ENCODE results near the gene LYSMD4.

Gene LYSMD4

DNA sequence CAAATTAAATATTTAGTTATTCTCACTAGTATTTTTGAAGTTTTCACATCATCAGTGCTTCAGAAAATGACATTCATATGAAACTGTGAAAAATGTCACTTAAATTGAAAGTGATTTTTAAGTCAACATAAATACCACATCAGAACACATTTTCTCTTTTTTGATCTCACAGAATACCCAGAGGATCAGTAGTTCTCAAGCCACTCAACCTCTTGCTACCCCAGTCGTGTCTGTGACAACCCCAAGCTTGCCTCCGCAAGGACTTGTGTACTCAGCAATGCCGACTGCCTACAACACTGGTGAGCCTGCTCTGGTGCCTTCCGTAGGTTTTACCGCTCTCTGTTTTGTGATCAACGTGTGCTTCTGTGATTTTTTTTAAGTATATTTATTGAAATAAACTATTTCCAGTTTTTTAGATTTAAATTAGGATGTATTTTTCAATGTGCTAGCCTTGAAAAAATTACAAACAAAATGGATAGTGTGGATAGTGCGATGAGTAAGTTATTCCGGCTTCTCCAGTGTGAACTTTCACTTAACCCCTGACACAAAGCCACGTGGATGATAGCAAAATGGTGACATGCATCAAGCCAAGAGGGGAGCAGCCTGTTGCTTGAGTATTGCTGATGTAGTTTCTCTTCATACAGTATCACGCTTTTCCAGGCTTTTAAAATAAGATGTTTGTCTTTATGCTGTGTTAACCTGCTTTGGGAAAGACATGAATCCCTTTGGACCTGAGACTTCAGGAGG is 26.5 kb downstream of the LYSMD4 start:
- no peak for DNase-seq (ENCODE audit: low read depth in 2 of 2)

DNA sequence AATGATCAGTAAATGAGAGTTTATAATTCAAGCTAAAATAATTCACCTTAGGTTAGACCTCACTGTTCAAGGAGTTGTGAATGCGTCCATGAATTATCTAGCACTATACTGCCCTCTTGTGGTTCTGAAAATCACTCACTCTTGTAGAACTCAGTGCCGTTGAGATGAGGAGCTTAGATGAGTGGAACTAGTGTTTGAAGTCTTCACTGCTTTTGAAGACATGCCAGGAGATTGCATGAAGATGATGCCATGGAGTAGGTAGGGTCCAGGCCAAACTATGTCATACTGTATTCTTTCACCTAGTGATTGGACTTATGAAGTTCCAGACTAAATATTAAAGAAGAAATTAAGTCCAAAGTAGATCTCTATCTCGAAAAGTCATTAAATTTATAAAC is 28.8 kb downstream of the LYSMD4 start:
- DNase-seq (ENCODE audit: low read depth in 2 of 2) = no peak

- DNase-seq (ENCODE audit: low read depth in 2 of 2) = no peak
These were observed 29.4 kb downstream of the LYSMD4 start for GRCh38 chr15:99703603-99704443.

DNA sequence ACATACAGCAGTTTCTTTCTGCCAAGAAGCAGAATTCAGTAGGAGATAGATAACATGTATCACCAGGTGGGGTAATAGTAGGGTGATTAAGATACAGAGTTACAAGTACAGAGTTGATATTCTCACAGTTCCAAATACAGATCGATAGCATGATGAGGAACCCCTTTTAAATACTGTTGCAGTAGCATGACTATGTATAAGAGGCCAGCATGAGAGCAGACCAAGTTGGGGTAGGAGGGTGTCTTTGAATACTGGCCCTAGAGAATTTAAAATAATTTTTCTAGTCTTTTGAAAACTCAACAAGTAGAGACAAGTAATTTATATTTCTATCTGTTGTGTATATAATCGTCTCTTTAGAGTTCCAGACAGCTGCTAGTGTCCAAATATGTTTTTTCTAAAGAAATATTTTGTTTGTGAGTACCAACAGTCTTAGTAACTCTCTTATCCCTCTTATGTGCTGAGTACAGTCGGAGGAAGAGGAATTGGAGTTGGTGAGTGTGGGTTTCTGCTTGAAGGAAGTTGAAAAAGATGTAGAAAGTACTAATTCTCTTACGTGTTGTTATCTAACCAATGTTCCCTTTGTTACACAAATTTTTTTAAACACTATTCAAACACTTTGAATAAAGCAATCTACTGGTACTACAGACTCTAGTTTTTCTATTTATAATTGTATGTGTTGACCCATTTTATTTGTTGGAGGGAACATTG is 30.2 kb downstream of the LYSMD4 start:
- DNase-seq (ENCODE audit: low read depth in 2 of 2) = no peak

DNA sequence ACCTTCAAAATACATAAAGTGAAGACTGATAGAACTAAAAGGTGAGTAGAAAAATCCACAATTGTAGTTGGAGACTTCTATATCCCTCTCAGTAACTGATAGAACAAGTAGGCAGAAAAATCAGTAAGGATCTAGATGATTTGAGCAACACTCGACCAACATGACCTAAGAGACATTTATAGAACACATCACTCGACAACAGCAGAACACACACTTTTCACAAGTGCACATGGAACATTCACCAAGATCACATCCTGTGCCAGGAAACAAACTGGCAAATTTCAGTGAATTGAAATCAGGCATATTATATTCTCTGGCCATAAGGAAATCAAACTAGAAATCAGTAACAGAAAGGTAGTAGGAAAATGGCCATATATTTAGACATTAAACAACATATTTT is 37.1 kb downstream of the LYSMD4 start:
- no peak for DNase-seq (ENCODE audit: low read depth in 2 of 2)

DNA sequence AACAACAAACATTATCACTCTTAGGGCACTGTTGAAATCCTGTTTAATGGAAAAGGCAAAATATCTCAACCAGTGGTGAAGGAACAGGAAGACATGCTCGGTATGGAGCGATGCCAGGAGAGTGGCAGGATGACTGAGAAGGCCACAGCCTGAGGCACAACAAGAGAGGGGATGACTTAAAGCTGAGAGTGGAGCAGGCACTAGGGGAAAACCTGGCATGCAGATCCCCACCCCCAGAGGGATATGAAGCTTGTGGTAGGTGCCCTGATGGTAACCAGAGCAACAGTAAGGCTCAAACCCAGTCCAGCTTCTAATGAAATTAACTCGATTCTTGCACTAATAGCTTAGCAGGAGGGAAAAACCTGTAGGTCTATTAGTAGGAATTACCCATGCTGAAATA is 40.4 kb downstream of the LYSMD4 start:
- DNase-seq (ENCODE audit: low read depth in 2 of 2) = no peak

- DNase-seq (ENCODE audit: low read depth in 2 of 2) = no peak
These were observed 46.9 kb downstream of the LYSMD4 start for GRCh38 chr15:99686290-99686689.

- no peak for DNase-seq (ENCODE audit: low read depth in 2 of 2)
These were observed 50.1 kb downstream of the LYSMD4 start for GRCh38 chr15:99683000-99683670.

DNA sequence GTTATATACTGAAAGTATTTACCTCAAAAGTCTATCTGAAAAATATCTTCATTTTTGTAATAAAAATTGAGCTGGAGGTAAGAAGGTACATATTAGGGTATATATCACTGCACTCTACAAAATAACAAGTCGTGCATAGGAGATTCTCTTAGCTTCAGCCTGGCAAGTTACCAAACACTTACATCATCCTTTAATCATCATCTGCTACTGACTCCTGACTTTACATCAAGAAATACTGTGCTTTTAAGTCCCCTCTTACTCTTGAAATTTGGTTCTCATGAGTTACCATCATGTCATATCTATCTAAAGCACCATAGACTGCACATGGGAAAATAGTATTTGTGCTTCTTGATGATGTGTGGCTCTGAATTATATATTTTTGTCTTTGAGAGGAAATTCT is 50.8 kb downstream of the LYSMD4 start:
- DNase-seq (ENCODE audit: low read depth in 2 of 2) = no peak

- no peak for DNase-seq (ENCODE audit: low read depth in 2 of 2)
These were observed 51.2 kb downstream of the LYSMD4 start for GRCh38 chr15:99681990-99682389.

GRCh38 chr15:99680276-99680675 is 53.0 kb downstream of the LYSMD4 start:
- DNase-seq (ENCODE audit: low read depth in 2 of 2) = no peak

DNA sequence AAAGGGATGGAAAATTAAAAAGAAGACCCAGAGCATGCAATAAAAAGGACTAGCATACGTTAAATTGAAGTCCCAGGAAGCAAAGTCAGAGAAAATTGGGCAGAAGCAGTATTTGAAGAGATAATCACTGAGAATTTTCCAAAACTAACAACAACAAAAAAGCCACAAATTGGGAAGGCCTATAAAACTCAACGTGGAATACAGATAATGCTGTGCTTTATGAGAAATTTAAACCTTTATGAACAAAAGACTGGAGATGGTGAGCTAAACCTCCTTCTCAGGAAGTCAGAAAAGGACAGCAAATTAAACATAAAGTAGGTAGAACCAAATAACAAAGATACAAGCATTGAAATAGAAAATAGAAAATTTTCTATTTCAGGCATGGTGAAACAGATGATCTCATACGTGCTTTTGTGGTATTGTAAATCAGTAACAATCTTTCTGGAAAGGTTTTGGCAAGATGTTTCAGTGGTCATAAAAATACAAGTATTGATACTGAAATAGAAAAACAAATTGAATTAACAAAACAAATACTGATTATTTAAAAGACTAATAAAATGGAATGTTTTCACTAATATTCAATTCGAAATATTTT is 55.6 kb downstream of the LYSMD4 start:
- no peak for DNase-seq (ENCODE audit: low read depth in 2 of 2)
